ENCODE results near the gene GET4. TPM values are rescaled to one million over a fixed set of nuclear protein-coding genes. Genes with fewer than 3 reads are reported as not detected.
A peak's percentile ranks its signal among the peaks of the same experiment; 100 is the strongest.

GET4 gene
- total RNA-seq, 4 donors from 2014 or later = 29.7 to 93.3 (median 56.8) TPM

GRCh38 chr7:865921-866320 is 10.4 kb upstream of the GET4 start:
- no peaks in the 10 kb centered on the region for H3K27me3 ChIP-seq
- H3K27ac ChIP-seq = peak overlapping the region in 2 of 4 donors; percentile 65 to 75
- peaks cover 0 to 84% (median 0%) of the 10 kb centered on the region in 3 donors for H3K36me3 ChIP-seq
- peaks cover 0 to 16% (median 1%) of the 10 kb centered on the region in 4 donors for H3K4me1 ChIP-seq
- H3K9me3 ChIP-seq = no peaks in the 10 kb centered on the region
- no peak overlapping the region for H3K4me3 ChIP-seq
- DNase-seq = no peak
- TF ChIP-seq, protein P1, sequence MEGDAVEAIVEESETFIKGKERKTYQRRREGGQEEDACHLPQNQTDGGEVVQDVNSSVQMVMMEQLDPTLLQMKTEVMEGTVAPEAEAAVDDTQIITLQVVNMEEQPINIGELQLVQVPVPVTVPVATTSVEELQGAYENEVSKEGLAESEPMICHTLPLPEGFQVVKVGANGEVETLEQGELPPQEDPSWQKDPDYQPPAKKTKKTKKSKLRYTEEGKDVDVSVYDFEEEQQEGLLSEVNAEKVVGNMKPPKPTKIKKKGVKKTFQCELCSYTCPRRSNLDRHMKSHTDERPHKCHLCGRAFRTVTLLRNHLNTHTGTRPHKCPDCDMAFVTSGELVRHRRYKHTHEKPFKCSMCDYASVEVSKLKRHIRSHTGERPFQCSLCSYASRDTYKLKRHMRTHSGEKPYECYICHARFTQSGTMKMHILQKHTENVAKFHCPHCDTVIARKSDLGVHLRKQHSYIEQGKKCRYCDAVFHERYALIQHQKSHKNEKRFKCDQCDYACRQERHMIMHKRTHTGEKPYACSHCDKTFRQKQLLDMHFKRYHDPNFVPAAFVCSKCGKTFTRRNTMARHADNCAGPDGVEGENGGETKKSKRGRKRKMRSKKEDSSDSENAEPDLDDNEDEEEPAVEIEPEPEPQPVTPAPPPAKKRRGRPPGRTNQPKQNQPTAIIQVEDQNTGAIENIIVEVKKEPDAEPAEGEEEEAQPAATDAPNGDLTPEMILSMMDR (IDR thresholded peaks at IDR 0.05) = no peak
- TF ChIP-seq POLR2A (IDR thresholded peaks at IDR 0.05) = no peak

DNA sequence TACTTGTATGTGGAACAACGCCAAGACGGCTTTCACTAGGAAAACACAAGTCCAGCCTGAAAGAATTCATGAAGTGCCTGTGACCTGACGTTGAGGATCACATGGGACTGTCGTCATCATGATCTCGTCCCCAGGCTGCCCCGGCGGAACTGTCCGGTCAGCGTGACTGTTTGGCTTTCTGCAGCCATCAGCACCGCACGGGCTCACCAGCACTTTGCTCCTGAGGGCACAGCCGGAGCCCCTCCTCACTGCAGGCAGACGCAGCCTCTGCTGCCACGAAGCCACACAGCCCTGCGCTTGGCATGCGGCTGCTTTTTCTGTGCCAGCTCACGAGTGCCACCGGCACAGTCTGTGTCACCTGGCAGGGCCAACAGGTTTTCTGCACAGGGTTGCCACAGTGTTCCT is 9.4 kb upstream of the GET4 start:
- no peaks in the 10 kb centered on the region for H3K9me3 ChIP-seq
- peaks cover 0 to 84% (median 0%) of the 10 kb centered on the region in 3 donors for H3K36me3 ChIP-seq
- H3K4me3 ChIP-seq = no peak overlapping the region
- DNase-seq = peak in 1 of 3 donors; percentile 71
- TF ChIP-seq POLR2A (IDR thresholded peaks at IDR 0.05) = no peak
- TF ChIP-seq, protein P1 (IDR thresholded peaks at IDR 0.05) = no peak
- no peaks in the 10 kb centered on the region for H3K27me3 ChIP-seq
- H3K27ac ChIP-seq = peak overlapping the region; percentile 17 to 75 (median 55)
- H3K4me1 ChIP-seq = peaks cover 0 to 16% (median 0%) of the 10 kb centered on the region in 4 donors

GRCh38 chr7:867406-868188 is 8.8 kb upstream of the GET4 start:
- Histone ChIP-seq H3K36me3 (peaks cover 0 to 84% (median 0%) of the 10 kb centered on the region in 3 donors), H3K4me3 (no peak overlapping the region), H3K4me1 (peaks cover 0 to 16% (median 0%) of the 10 kb centered on the region in 4 donors), H3K27me3 (no peaks in the 10 kb centered on the region), H3K9me3 (no peaks in the 10 kb centered on the region), H3K27ac (peak overlapping the region; percentile 17 to 75 (median 55))
- DNase-seq = peak in 2 of 3 donors; percentile 68
- TF ChIP-seq, protein P1 (IDR thresholded peaks at IDR 0.05) = no peak
- TF ChIP-seq POLR2A (IDR thresholded peaks at IDR 0.05) = no peak

GRCh38 chr7:868189-868486 is 8.2 kb upstream of the GET4 start:
- Histone ChIP-seq H3K9me3 (no peaks in the 10 kb centered on the region), H3K36me3 (peaks cover 0 to 83% (median 0%) of the 10 kb centered on the region in 3 donors), H3K27ac (peak overlapping the region in 2 of 4 donors; percentile 72 to 75), H3K27me3 (no peaks in the 10 kb centered on the region), H3K4me1 (peaks cover 0 to 16% (median 0%) of the 10 kb centered on the region in 4 donors), H3K4me3 (no peak overlapping the region)
- no peak for DNase-seq
- TF ChIP-seq, protein P1 (IDR thresholded peaks at IDR 0.05) = no peak
- TF ChIP-seq POLR2A (IDR thresholded peaks at IDR 0.05) = no peak

- peaks cover 0 to 78% (median 0%) of the 10 kb centered on the region in 3 donors for H3K36me3 ChIP-seq
- peak overlapping the region in 1 of 4 donors; percentile 8 for H3K27ac ChIP-seq
- TF ChIP-seq, protein P1 (IDR thresholded peaks at IDR 0.05) = no peak
- no peak for TF ChIP-seq POLR2A (IDR thresholded peaks at IDR 0.05)
- H3K4me3 ChIP-seq = no peak overlapping the region
- peaks cover 0 to 25% (median 3%) of the 10 kb centered on the region in 4 donors for H3K4me1 ChIP-seq
- no peak for DNase-seq
- H3K9me3 ChIP-seq = no peaks in the 10 kb centered on the region
- H3K27me3 ChIP-seq = no peaks in the 10 kb centered on the region
Measured at GRCh38 chr7:869348-869747, 7.0 kb upstream of the GET4 start.
